HG02943 (cell line): Measurements from ENCODE around the gene ARL5A.

ENCODE experiments used
- ATAC-seq: cut with Tn5 transposase; IDR thresholded peaks from one replicate; pipeline ENCODE4 v1.9.1; 2021; ENCODE audit warnings: mild to moderate bottlenecking, low read depth, moderate library complexity; ENCODE audit not compliant: unreplicated experiment

Gene ARL5A

GRCh38 chr2:151771599-151772358 lies 56.4 kb downstream of the ARL5A start:
- ATAC-seq: peak; percentile 88

GRCh38 chr2:151770995-151771394 lies 57.2 kb downstream of the ARL5A start:
- ATAC-seq: no peak

GRCh38 chr2:151769606-151770005 lies 58.6 kb downstream of the ARL5A start:
- no peak for ATAC-seq

DNA sequence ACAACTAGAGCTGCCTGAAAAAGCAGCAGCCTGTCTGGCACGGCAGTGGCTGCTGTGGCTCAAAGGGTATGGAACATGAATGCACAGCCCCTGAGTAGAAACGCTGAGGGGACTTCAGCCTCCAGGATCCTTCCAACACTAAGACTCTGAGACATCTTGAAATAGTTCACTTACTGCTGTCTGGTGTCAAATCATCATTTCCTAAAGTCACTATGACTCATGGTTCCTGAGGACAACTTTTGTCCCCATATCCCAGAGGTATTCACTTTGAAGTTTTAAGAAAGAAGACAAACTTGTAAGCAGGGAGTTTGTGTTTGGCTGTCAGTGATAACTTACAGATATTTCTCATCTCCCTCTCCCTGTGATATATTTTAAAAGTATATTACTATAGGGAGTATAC lies 60.7 kb downstream of the ARL5A start:
- no peak for ATAC-seq

DNA sequence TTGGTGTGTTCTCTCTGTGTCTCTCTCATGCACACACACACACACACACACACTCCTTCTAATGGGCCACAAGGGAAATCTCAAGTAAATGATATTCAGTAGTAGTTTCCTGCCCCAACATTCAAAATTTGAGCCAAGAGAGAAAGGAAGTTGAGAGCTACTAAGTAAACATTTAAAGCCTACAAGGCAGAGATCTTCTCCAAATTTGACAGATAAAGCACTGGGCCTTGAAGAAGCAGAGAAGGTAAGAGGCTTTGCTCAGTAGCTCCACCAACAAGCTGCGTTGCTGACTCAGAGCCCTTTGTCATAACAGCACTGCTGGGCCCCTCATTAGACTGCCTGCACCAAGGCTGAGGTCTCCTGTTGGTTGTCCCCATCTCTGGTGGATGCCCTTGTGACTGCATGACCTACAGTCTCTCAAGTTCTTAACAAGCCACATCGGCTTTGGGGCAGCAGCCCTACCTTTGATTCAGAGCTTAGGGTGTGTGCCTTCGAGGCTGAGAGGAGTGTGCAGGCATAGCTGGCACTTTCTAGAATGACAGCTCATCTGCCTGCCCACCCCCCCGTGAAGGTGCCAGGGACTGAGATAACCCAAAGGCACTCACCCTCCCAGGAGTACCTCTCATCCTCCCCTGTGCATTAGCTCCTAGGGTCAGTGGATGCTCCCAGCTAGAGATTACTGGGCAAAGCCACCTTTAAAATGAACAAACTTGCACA lies 61.6 kb downstream of the ARL5A start:
- ATAC-seq: peak; percentile 52

DNA sequence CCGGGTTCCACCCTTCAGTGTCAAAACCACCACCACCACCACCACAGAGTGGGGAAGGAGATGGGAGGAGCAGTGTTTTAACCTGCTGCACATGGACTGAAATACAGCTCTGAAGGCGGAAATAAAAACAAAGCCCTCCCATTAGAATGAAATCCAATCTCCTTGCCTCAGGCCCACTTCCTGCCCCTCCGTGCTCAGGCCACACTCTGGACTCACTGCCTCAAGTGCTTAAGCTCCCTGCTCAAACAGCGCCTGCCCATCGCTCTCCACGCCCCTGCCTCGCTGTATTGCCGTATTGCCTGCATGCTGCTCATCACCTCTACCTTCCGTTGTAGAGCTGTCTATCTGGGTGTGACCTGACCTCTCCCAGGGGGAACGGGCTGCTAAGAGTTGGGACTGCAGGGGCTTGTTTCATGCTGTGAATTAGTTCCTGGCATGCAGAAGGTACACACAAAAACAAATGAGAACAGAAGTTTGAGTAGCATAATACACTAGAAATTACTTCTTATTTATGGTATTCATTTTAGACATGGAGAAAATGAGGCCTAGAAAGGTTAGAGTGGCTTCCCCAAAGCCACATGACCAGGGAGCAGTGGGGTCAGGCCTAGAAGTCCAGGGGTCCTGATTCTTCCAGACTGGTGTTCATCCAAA lies 62.3 kb downstream of the ARL5A start:
- no peak for ATAC-seq

DNA sequence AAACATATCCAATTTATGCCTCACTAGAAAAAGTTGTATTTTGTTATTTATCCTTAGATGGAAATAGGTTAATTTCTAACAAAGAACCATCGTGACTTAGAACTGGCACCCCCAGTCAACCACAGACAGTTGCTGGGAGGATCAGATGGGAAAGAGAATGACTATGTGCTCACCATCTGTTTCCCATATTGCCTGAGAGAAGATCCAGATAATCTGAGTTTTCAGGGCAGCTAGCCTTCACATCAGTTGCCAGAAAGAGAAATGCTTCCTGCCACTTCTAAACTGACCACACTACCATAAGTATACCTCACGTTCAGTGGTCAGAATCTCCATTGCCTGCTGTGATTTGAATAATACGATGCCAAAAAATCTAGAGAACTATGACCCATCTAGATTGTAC lies 65.5 kb downstream of the ARL5A start:
- ATAC-seq: no peak

- no peak for ATAC-seq
These were observed 66.5 kb downstream of the ARL5A start for GRCh38 chr2:151761687-151762086.

DNA sequence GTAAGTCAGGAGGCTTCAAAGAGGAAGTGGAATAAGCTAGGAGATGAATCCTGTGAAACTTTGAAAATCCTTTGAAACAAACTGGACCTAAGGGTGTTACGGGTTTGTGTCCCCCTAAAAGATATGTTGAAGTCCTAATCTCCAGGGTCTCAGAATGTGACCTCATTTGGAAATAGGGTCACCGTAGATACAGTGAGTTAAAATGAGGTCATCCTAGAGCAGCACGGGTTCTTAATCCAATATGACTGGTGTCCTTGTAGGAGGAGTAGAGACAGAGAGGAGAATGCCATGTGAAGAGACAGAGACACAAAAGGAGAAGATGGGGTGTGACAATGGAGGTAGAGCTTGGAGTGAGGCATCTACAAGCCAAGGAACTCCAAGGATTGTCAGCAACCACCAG lies 67.0 kb downstream of the ARL5A start:
- no peak for ATAC-seq

GRCh38 chr2:151760139-151760650 lies 68.0 kb downstream of the ARL5A start:
- ATAC-seq: no peak

- ATAC-seq: no peak
These were observed 69.5 kb downstream of the ARL5A start for GRCh38 chr2:151758744-151759143.

GRCh38 chr2:151757861-151758260 lies 70.4 kb downstream of the ARL5A start:
- no peak for ATAC-seq

DNA sequence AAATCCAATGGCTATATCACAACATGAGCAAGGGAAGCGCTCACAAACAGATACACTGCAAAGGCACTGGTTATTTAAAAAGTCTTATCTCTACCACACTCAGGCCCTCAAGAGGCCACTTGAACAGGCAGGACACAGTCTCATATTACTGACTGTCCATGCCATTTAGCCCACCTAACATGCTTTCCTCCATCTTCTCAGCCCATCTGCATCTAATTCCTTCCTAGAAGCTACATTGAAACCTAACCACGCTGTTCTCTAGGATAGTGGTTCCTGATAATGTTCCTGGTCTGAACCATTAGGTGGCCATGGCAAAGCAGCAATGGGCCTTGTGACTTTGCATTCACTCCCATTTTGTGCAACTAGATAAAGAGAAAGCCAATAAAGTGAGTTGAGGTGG lies 71.4 kb downstream of the ARL5A start:
- ATAC-seq: no peak

DNA sequence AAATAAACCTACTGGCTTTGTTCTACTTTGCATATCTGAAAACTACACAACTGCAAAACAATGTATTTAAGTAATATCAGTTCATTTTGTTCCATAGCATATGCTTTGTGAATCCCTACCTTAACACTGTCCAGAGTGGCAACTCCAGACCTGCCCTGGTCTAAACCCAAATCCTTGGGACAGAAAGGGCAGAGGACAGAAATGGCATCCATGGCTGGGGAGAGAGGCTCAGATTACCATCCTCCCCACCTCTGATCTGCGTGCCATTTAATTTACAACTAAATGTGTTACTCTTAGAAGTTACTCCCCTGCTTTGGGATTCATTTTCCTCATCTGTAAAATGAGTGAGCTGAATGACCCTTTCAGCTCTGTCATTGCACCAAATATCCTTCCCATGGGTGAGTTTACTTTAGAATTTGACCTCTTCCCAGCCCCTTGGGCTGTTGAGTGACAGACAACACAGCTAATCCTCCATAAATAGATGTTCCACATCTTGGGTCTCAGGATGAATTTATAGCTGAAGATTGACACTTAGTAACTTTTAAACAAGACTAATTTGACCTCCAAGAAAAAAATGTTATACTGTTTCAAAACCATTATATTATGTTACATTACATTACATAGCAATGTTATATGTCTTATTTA lies 73.8 kb downstream of the ARL5A start:
- ATAC-seq: no peak

DNA sequence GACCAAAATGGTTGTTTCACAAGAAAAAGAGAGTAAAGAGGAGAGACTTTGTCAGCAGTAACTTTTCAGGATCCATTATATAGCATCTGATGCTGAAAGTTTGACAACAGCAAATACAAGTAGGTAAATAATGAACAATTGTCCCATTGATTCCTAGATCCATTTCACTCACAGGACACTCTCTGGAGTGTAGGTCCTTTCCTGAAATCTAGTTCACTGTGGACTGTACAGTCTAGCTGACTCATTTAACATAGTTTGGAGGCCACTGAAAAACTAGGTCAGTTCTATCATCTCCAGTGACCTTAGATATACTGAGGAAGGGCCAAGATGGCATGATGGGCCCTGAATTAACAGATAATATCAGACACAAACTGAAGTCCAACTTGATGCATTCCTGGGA lies 74.7 kb downstream of the ARL5A start:
- no peak for ATAC-seq
